Activated CD8-positive, alpha-beta memory T cell treated with anti-CD3 and anti-CD28 coated beads for 48 hours (primary cell): ENCODE results near the gene ENPP7.

Source experiments
- DNase-seq, 3 experiments: peaks; one replicate each; pipeline ENCODE4 v3.0.0-alpha.2; 2020; ENCODE audit warnings: low read depth in 2 of 3, low spot score in 2 of 3

ENPP7 gene

DNA sequence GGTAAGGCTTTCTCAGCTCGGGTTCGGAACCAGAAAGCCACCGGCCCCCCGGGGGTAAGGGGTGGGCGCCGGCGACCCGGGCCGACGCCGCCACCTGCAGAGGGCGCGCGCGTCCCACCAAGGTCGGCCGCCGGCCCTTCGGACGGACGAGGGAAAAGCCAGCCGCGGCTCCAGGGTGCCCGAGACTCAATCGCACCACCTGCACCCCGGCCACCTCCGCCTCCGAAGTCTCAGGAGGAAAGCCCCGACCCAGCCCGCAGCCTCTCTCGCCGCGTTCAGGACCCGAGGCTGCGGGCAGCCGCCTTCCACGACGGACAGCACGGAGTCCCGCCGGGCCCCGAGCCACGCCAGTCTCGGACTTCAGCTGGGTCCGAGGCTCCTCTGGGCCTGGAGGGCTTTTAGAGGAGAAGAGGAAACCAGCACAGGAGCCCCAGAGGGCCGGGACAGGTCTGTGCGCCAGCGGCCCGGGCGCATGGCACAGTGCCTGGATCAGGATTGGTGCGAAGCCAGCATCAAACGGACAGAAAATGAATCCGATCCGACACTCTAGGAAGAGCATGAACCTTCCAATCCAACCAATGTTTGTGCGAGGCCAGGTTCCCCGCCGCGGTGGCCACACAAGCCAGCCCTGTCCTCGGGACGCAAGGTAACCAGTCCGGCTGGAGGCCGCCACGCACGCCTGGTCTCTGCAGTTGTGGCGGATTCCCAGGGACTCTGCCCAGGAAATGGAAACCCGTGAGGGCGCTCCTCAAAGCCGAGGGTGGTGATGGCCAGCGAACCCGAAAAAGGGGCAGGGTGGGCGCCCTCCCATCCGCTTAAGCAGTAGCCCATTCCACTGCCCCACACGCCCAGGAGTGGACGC, 59.4 kb downstream of the ENPP7 start:
- no peak for DNase-seq

DNA sequence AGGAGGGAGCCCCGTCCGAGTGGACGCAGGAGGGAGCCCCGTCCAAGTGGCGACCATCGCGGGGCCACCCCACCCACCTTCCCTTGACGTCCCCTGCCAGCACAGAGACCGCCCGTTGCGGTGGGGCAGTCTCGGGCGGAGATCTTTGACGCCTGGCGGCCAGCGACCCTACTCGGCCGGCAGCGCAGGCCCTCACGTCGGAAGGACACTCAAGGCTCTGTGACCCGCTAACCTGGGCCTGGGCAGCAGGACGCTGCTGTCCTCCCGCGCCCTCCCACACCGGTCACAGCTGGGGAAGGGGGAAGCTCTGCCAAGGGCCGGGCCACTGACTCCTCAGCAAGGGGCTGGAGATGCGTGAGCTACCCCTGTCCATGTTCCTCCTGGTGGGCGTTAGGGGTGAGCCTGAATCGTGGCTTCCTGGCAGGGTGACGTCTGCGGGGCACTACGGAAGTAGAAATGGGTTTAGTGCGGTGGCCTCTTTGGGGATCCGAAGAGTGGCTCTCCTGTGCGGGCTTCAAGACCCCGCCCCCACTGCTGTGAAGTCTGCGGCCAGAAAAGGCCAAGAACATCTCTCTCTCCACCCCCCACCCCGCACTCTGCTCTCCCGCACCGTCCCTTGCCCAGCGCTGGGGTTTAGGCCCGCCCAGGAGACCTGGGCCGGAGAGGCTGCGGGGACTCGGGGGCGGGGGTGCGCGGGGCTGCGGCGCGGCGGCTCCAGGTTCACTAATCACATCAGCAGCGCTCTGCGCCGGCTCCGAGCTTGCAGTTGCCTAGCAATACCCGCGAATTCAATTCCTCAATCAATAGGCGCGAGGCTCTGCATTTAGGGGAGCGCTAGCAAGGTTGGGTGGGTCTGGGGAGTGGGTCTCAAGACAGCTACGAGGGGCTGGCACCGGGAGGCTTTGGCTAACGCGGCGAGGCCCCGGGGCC, 60.3 kb downstream of the ENPP7 start:
- DNase-seq: no peak

DNA sequence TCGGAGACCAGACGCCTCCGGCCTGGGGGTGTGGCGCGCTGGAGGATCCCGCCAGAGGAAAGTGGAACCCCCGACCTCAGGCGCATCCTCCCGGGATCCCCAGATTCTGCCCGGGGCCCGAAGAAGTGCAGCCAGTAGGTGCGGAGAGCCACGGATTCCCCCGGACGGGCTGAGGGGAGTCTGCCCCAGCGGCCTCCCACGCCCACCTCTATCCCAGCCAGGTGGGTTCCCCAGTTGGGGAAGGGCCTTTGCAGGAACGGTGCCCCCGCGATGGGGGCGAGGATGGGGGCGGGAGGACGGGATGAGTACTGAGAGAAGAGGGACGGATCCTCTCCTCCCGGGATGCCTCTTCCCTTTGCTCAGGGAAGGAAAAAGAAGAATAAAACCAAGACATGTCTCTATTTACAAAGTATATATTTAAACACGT, 61.0 kb downstream of the ENPP7 start:
- DNase-seq: no peak
